PFSK-1 (cell line): Measurements from ENCODE around the gene HCN2.

Source experiments
- POLR2AphosphoS5 ChIP-seq: IDR thresholded peaks from 2 replicates; pipeline ENCODE4 v1.6.1; 2012; ENCODE audit warnings: low read depth, mild to moderate bottlenecking, control low read depth, low read length, moderate library complexity
- SIN3A ChIP-seq: IDR thresholded peaks from 2 replicates; pipeline ENCODE4 v1.6.1; 2012; ENCODE audit warnings: mild to moderate bottlenecking, low read length, moderate library complexity, borderline replicate concordance; ENCODE audit not compliant: insufficient read depth
- TAF1 ChIP-seq: IDR thresholded peaks from 2 replicates; pipeline ENCODE4 v1.6.1; 2012; ENCODE audit warnings: low read length, control low read depth, borderline replicate concordance; ENCODE audit not compliant: insufficient read depth
- TF ChIP-seq, protein P1 (sequence below), 2 experiments: IDR thresholded peaks; 2 replicates each; pipeline versions ENCODE4 v1.6.1 to v1.8.0; 2011 to 2012; ENCODE audit warnings: low read depth in 2 of 2, low read length in 2 of 2, control low read depth in 1 of 2, inconsistent platforms in 1 of 2, mild to moderate bottlenecking in 1 of 2, moderate library complexity in 1 of 2; ENCODE audit not compliant: insufficient read depth in 1 of 2

DNA sequence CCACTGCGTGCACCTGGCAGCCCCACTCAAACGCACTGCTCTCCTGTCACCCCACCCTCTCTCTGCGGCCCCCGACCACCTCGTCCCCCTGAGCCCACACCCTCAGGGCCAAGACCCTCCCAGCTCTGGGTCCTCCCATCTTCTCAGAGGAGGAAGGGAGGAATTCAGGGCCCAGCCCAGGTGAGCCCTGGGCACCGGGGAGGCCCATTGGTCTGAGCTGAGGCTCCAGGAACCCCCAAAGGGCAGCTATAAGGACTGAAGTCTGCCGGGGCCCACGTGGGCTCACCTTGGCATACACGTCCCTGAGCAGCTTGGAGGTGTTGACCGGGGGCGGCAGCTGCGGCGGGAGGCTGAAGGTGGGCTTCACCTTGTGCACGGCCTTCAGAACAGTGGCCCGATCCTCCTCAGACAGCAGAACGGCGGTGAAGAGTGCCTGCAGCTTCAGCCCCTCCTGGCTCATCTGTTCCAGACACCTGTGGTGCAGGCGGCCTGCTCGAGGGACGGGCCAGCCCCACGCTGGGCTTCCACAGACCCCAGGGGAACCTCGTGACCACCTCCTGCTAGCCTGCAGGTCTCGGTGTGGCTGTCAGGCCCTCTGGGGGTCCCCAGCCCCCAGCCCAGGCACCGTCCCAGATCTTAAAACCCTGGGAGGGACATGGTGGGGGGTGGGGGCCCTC lies 34.9 kb downstream of the HCN2 start:
- TF ChIP-seq POLR2AphosphoS5 (no peak), TAF1 (no peak), SIN3A (no peak)
- TF ChIP-seq, protein P1, sequence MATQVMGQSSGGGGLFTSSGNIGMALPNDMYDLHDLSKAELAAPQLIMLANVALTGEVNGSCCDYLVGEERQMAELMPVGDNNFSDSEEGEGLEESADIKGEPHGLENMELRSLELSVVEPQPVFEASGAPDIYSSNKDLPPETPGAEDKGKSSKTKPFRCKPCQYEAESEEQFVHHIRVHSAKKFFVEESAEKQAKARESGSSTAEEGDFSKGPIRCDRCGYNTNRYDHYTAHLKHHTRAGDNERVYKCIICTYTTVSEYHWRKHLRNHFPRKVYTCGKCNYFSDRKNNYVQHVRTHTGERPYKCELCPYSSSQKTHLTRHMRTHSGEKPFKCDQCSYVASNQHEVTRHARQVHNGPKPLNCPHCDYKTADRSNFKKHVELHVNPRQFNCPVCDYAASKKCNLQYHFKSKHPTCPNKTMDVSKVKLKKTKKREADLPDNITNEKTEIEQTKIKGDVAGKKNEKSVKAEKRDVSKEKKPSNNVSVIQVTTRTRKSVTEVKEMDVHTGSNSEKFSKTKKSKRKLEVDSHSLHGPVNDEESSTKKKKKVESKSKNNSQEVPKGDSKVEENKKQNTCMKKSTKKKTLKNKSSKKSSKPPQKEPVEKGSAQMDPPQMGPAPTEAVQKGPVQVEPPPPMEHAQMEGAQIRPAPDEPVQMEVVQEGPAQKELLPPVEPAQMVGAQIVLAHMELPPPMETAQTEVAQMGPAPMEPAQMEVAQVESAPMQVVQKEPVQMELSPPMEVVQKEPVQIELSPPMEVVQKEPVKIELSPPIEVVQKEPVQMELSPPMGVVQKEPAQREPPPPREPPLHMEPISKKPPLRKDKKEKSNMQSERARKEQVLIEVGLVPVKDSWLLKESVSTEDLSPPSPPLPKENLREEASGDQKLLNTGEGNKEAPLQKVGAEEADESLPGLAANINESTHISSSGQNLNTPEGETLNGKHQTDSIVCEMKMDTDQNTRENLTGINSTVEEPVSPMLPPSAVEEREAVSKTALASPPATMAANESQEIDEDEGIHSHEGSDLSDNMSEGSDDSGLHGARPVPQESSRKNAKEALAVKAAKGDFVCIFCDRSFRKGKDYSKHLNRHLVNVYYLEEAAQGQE (IDR thresholded peaks at IDR 0.05; ENCODE audit: insufficient read depth in 1 of 2, low read depth in 2 of 2, low read length in 2 of 2), result no peak
